ENCODE measurements around the gene NEO1.
"Not testable (repeated sequence)": the region's sequence is repeated elsewhere in the genome, so short reads cannot be mapped to it uniquely, and the experiment has no call there.

The NEO1 gene

DNA sequence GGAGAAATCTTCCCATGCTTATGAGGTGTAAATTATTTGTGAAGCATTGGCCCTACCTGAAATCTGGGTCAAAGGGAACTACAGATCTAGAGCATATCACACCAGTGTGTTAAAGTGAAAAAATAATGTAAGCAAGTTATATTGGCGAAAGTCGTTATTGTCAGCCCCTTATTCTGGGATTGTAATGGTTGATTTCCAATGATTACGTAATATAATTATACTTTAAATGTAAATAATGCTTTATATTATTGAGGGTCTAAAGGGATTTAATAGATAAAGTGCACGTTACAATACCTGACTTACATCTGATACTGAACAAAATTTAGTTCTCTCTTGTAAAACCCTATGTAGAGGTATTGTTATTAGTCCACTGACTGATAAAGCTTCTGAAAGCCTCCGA lies 101.2 kb downstream of the NEO1 start:
- no peak for DNase-seq
- Mint-ChIP-seq H3K36me3 (peaks cover 2 to 7% of the 10 kb centered on the region in 2 donors), H3K4me3 (no peak overlapping the region)

DNA sequence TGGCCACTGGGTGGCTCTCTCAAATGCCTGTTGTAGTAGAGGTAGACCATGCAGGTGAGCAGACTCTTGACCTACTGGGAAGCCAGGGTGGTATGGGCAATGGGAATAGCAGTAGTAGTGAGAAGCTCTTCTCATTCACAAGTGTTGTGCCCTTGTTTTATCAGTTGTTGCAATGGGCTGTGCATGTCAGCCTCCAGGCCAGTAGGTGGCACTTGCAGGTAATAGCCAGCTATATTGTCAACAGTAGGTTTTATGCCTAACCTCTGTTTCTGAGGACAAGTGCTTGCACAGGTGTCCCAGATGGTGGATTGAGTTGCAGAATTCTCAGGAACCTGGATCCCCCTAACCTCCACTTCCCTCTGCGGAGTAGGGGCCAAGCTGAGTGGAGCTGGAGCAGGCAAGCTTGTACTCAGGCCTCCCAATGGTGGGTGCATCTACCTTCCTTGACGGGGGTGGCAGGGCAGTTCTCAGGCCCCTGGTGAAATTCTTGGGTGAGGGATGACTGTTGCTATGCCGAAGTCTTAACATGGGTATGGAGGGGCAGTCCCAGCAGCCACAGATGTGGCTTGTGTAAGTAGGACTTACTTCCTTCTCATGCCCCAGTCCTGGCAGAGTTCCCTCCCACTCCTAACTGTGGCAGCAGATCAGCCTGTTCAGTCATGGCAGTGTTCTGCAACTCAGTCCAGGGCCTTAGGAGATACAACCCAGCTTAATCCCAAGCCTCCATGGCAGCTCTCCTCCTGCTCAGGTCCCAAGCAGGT lies 104.3 kb downstream of the NEO1 start:
- peaks cover 2 to 7% of the 10 kb centered on the region in 2 donors for H3K36me3 Mint-ChIP-seq
- no peaks in the 10 kb centered on the region for H3K4me1 Mint-ChIP-seq
- no peak overlapping the region for H3K4me3 Mint-ChIP-seq
- no peak overlapping the region for H3K27ac Mint-ChIP-seq
- ATAC-seq (replicated peaks) (no peak), DNase-seq (no peak)
- peaks cover under 1 to 9% of the 10 kb centered on the region in 2 donors for H3K27me3 Mint-ChIP-seq
- peaks cover 17% of the 10 kb centered on the region in 2 donors for H3K9me3 Mint-ChIP-seq

More for the DNA sequence above, 101.2 kb downstream of the NEO1 start:
- H3K4me1 Mint-ChIP-seq, result no peaks in the 10 kb centered on the region
- peaks cover 23 to 25% of the 10 kb centered on the region in 2 donors for H3K9me3 Mint-ChIP-seq
- no peak overlapping the region for H3K27ac Mint-ChIP-seq
- peaks cover 4 to 6% of the 10 kb centered on the region in 2 donors for H3K27me3 Mint-ChIP-seq
- no peak for ATAC-seq (replicated peaks)

DNA sequence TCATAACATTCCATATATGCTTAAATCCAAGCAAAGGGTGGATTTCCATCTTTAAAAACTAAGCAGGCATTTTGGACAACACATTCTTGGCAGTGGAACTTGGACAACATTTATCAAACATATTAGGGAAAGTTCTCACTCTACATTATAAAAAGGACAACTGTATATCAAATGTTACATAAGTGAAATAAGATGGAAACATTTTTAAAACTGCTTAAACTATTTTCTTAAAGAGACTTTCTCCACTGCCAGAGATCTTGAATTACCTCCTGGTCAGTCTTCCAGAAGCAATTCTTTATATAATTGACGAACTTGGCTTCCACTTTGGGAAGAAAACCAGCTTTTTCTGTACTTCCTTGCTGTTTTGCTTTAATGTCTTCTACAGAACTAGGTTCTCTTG lies 109.3 kb downstream of the NEO1 start:
- H3K36me3 Mint-ChIP-seq, result peaks cover 5% of the 10 kb centered on the region in 2 donors
- DNase-seq, result no peak
- H3K27me3 Mint-ChIP-seq, result peaks cover 7 to 13% of the 10 kb centered on the region in 2 donors
- peaks cover 7 to 14% of the 10 kb centered on the region in 2 donors for H3K9me3 Mint-ChIP-seq
- no peak overlapping the region for H3K4me3 Mint-ChIP-seq
- no peaks in the 10 kb centered on the region for H3K4me1 Mint-ChIP-seq
- no peak overlapping the region for H3K27ac Mint-ChIP-seq
- ATAC-seq (replicated peaks), result no peak

DNA sequence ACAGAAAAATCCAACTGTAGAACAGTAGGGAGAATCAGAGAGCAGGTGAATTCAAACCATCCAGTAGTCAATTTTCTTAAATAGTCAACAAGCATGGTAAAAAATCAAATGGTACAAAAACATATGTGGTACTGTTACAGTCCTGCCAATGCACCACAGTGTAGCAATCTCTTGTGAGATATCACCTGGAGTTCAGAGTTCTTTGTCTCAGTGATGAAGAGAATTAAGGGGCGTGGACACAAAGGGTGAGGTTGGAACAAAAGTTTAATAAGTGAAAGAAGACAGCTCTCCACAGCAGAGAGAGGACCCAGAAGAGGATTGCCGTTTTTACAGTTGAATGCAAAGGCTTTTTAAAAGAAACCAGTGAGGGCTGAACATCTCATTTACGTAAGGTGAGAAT lies 113.2 kb downstream of the NEO1 start:
- DNase-seq (no peak), ATAC-seq (replicated peaks) (no peak)
- Mint-ChIP-seq H3K27ac (no peak overlapping the region), H3K4me1 (no peaks in the 10 kb centered on the region), H3K36me3 (peaks cover 6 to 7% of the 10 kb centered on the region in 2 donors), H3K9me3 (peaks cover 10 to 16% of the 10 kb centered on the region in 2 donors), H3K4me3 (no peak overlapping the region), H3K27me3 (peaks cover 7 to 9% of the 10 kb centered on the region in 2 donors)

DNA sequence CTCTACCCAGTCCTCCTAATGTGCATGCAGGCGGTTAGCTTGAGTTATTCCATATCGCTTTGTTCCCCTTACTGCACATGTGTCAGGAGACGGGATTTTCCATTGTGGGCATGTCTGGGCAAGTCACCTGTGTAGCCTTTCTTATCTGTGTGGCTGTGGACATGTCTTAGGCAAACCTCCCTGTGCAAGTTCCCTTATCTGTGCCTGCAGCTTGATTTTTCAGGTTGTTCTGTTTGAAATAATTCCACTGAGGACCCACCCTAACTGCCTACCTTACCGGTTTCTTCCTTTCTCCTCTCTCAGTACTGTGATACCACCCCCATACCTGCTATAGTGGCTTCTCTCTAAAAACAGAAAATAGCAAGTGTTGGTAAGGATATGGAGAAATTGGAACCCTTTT lies 113.6 kb downstream of the NEO1 start:
- H3K4me3 Mint-ChIP-seq, result no peak overlapping the region
- H3K9me3 Mint-ChIP-seq, result peaks cover 10 to 16% of the 10 kb centered on the region in 2 donors
- H3K36me3 Mint-ChIP-seq, result peaks cover 6 to 7% of the 10 kb centered on the region in 2 donors
- H3K27me3 Mint-ChIP-seq, result peaks cover 9 to 10% of the 10 kb centered on the region in 2 donors
- H3K4me1 Mint-ChIP-seq, result no peaks in the 10 kb centered on the region
- ATAC-seq (replicated peaks), result no peak
- H3K27ac Mint-ChIP-seq, result no peak overlapping the region
- no peak for DNase-seq

DNA sequence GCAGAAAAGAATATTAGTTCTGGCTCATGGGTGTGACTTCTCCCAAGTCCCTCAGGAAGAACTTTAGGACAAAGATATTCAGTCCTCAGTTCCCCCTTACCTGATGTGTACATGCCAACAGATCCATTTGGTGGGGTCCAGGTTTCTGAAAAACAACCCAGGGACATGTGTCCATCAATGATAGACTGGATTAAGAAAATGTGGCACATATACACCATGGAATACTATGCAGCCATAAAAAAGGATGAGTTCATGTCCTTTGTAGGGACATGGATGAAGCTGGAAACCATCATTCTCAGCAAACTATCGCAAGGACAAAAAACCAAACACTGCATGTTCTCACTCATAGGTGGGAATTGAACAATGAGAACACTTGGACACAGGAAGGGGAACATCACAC lies 114.4 kb downstream of the NEO1 start:
- H3K27ac Mint-ChIP-seq; H3K4me3 Mint-ChIP-seq; ATAC-seq (replicated peaks); H3K4me1 Mint-ChIP-seq; H3K36me3 Mint-ChIP-seq; DNase-seq: not testable (repeated sequence)
- peaks cover 13 to 14% of the 10 kb centered on the region in 2 donors for H3K27me3 Mint-ChIP-seq
- H3K9me3 Mint-ChIP-seq, result peaks cover 10 to 16% of the 10 kb centered on the region in 2 donors

DNA sequence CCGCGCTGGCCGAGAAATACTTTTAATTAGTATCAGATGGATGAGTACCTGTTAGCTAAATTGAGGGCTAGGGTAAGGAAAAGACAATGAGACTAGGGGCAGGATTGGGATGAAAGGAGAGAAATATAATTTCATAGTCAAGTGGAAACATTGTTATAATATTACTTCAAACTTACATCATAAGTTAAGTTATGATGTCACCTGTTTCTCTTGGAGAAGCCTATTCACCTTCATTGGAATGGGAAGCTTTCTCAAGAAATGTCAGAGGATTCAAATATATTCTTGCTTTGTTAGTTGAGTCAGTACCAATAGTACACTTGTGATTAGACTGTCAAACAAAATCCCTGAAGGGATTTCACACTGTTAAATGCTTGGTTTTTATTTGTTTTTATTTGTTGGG lies 116.2 kb downstream of the NEO1 start:
- ATAC-seq (replicated peaks), result no peak
- H3K4me3 Mint-ChIP-seq, result no peak overlapping the region
- peaks cover 7 to 10% of the 10 kb centered on the region in 2 donors for H3K27me3 Mint-ChIP-seq
- no peak overlapping the region for H3K27ac Mint-ChIP-seq
- H3K36me3 Mint-ChIP-seq, result peaks cover 6 to 7% of the 10 kb centered on the region in 2 donors
- peaks cover 10 to 16% of the 10 kb centered on the region in 2 donors for H3K9me3 Mint-ChIP-seq
- no peak for DNase-seq
- H3K4me1 Mint-ChIP-seq, result no peaks in the 10 kb centered on the region

DNA sequence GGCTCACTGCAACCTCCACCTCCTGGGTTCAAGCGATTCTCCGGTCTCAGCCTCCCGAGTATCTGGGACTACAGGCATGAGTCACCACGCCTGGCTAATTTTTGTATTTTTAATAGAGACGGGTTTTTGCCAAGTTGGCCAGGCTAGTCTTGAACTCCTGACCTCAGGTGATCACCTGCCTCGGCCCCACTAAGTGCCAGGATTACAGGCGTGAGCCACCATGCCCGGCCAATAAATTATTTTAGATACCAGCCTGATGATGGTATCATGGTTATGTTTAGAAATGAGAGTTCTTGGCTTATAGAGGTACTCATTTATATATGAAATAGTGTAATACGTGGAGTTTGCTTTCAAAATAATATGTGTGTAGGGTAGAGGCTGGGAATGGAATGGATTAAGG lies 119.4 kb downstream of the NEO1 start:
- no peaks in the 10 kb centered on the region for H3K36me3 Mint-ChIP-seq
- no peak for DNase-seq
- no peaks in the 10 kb centered on the region for H3K4me1 Mint-ChIP-seq
- peaks cover 0 to 2% of the 10 kb centered on the region in 2 donors for H3K9me3 Mint-ChIP-seq
- H3K27ac Mint-ChIP-seq, result no peak overlapping the region
- no peak for ATAC-seq (replicated peaks)
- H3K4me3 Mint-ChIP-seq, result no peak overlapping the region
- peaks cover 6 to 7% of the 10 kb centered on the region in 2 donors for H3K27me3 Mint-ChIP-seq

DNA sequence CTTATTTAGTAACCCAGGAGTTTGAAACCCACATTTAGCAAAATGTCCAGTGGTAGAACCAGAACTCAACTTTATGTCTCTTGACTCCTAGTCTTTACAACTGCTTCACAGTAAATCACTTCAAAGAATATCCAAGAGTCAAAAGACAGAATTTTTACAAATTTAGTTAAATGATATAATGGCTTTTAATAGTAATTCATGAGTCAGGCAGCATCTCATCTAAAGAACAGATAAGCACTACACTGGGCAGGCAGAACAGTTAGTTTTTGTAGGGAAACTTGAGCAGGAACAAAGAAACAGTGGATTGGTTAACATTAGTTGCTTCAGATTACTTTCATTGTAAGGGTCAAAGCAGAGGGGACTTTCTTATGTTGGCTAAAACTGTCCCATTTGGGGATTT lies 120.2 kb downstream of the NEO1 start:
- no peak overlapping the region for H3K27ac Mint-ChIP-seq
- no peaks in the 10 kb centered on the region for H3K36me3 Mint-ChIP-seq
- H3K27me3 Mint-ChIP-seq, result peaks cover 6 to 7% of the 10 kb centered on the region in 2 donors
- H3K9me3 Mint-ChIP-seq, result no peaks in the 10 kb centered on the region
- no peak overlapping the region for H3K4me3 Mint-ChIP-seq
- DNase-seq (no peak), ATAC-seq (replicated peaks) (no peak)
- H3K4me1 Mint-ChIP-seq, result no peaks in the 10 kb centered on the region

DNA sequence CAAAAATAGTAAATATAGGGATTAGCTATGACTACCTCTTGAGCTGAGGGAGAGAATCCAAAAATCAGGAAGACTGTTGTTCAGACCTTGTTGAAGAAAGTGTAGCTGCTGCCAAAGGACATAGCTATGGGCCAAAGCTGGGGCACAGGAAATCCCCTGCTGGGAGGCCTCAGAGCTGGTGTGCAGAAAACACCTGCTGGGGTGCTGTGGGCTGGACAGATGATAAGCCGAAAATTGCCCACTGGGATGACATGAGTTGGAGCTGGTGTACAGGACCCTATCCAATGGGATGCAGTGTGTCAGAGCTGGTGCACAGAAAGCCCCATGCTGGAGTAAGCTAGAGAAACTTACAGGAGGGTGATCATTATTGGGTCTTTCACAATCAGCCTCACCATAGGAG lies 121.9 kb downstream of the NEO1 start:
- no peaks in the 10 kb centered on the region for H3K36me3 Mint-ChIP-seq

DNA sequence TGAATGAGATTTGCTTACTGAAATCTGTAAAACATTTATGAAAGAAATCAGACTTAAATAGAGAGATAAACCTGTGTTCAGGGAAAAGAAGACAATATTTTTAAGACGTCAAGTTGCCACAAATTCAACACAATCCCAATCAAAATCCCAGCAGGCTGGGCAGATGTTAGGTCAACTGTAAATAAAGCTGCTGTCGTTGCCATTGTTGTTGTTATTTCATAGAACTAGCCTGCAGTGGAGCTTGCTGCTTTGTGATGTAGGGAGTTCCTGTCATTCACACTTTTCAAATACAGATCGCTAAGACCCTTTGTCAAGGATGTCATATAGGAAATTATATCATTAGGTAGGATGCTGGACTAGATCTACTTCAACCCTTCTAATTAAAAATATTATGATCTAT lies 123.1 kb downstream of the NEO1 start:
- Mint-ChIP-seq H3K4me1 (no peaks in the 10 kb centered on the region), H3K9me3 (no peaks in the 10 kb centered on the region), H3K27me3 (peaks cover 6 to 7% of the 10 kb centered on the region in 2 donors), H3K27ac (no peak overlapping the region), H3K36me3 (no peaks in the 10 kb centered on the region), H3K4me3 (no peak overlapping the region)
- no peak for DNase-seq
- no peak for ATAC-seq (replicated peaks)

More for the DNA sequence above, 121.9 kb downstream of the NEO1 start:
- H3K4me3 Mint-ChIP-seq, result no peak overlapping the region
- no peaks in the 10 kb centered on the region for H3K9me3 Mint-ChIP-seq
- peaks cover 6 to 7% of the 10 kb centered on the region in 2 donors for H3K27me3 Mint-ChIP-seq
- H3K4me1 Mint-ChIP-seq, result no peaks in the 10 kb centered on the region
- no peak overlapping the region for H3K27ac Mint-ChIP-seq
- DNase-seq, result no peak
- ATAC-seq (replicated peaks), result no peak

DNA sequence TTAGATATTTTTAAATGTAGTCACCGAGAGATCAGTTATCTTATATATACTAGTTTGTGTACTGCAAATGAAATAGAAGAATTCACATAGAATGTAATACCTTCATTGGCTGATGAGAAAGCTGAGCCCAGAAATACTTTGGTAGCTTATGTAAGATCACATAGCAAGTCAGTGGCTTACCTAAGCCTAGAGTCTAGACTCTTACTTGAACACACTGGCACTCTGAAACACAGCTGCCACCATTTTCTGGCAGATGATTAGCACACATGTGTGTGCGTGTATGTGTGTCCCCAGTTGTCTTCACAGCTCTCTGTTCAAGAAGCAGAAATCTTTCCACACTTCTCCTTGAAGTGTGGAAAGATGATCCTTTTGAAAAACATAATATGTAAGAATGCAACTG lies 124.3 kb downstream of the NEO1 start:
- DNase-seq, result no peak
- no peaks in the 10 kb centered on the region for H3K27me3 Mint-ChIP-seq
- H3K36me3 Mint-ChIP-seq, result peaks cover 0 to under 1% of the 10 kb centered on the region in 2 donors
- no peak overlapping the region for H3K27ac Mint-ChIP-seq
- no peak for ATAC-seq (replicated peaks)
- peaks cover 5% of the 10 kb centered on the region in 2 donors for H3K9me3 Mint-ChIP-seq
- no peaks in the 10 kb centered on the region for H3K4me1 Mint-ChIP-seq
- H3K4me3 Mint-ChIP-seq, result no peak overlapping the region

DNA sequence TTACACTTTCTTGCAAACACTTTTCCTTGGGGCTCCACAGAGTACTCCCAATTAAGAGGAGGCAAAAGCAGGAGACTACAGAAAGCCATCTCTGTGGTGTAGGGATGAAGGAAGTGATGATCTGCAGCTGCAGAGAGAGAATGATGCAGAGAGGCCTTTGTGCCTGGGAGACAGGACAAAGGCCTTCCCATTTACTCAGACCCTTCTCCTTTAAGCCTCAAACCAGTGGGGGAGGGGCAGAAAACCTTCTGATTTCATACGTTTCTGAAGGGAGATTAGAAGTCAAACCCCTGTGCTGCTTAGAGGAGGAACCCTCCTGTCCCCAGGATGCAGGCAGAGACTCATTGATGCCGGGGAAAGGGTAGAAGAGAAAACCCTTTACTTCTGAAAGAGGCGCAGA lies 130.8 kb downstream of the NEO1 start:
- DNase-seq (no peak), ATAC-seq (replicated peaks) (no peak)
- Mint-ChIP-seq H3K4me1 (no peaks in the 10 kb centered on the region), H3K36me3 (peaks cover 5% of the 10 kb centered on the region in 2 donors), H3K9me3 (peaks cover 15 to 21% of the 10 kb centered on the region in 2 donors), H3K27ac (no peak overlapping the region), H3K4me3 (no peak overlapping the region), H3K27me3 (no peaks in the 10 kb centered on the region)

DNA sequence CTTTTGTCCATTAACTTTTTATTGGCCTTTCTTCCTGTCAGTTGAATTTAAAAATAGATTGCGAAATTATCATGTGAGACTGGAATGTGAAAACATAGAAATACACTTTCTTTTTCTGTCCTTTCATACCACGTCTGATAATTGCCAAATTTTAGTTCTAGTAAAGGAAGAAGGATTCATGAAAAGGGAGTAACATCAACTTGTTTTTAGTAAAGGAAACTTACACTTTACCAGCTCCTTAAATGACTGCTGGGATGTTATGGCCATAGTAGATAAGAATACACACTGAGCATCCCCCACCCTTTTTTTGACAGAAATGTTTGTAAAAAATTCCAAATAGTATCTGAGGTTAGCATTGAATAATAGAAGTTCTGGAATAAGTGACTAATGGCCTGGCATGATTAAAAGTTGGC lies 137.9 kb downstream of the NEO1 start:
- ATAC-seq (replicated peaks) (no peak), DNase-seq (no peak)
- no peaks in the 10 kb centered on the region for H3K36me3 Mint-ChIP-seq
- peaks cover 0 to 3% of the 10 kb centered on the region in 2 donors for H3K9me3 Mint-ChIP-seq
- H3K27ac Mint-ChIP-seq, result no peak overlapping the region
- no peak overlapping the region for H3K4me3 Mint-ChIP-seq
- peaks cover 13 to 15% of the 10 kb centered on the region in 2 donors for H3K27me3 Mint-ChIP-seq
- no peaks in the 10 kb centered on the region for H3K4me1 Mint-ChIP-seq

DNA sequence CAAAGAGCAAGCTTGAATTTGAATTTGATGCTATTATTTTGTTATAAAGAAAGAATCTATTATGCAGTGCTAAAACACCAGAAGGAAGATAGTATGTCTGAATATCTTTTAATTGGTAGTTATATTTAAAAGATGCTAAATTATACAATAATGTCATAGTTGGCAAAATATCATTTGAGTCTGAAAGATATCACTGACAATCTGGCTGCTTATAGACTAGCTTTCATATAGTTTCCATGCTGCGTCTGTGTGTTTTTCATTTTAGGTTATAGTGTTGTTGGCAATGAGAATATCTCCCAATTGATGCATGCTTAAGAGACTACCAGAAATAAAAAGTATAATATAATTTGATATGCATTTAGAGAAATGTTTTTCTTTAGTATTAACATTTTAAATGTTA lies 142.9 kb downstream of the NEO1 start:
- Mint-ChIP-seq H3K4me3 (no peak overlapping the region), H3K27ac (no peak overlapping the region), H3K9me3 (no peaks in the 10 kb centered on the region), H3K27me3 (peaks cover 24 to 39% of the 10 kb centered on the region in 2 donors), H3K4me1 (no peaks in the 10 kb centered on the region), H3K36me3 (no peaks in the 10 kb centered on the region)
- DNase-seq, result no peak
- no peak for ATAC-seq (replicated peaks)

Measured in stimulated activated naive B cell treated with anti-CD40 and anti-IgM and Interleukin-4, amounts not matched to agents 10 μg/mL and 1 μg/mL and 100 μg/mL, for 72 hours (primary cell).